ENCODE measurements around the gene PRRT3. TPM values are rescaled to one million over a fixed set of nuclear protein-coding genes. Genes with fewer than 3 reads are reported as not detected.
A peak's percentile ranks its signal among the peaks of the same experiment; 100 is the strongest.

PRRT3 gene
- total and polyA plus RNA-seq, 2 of the 8 experiments (the other 6 are each of a cell fraction or from before 2014, with no cell fraction given) = 9.0 to 9.2 TPM

GRCh38 chr3:9901967-9902366, 50.2 kb downstream of the PRRT3 start:
- POLR2A ChIA-PET (ENCODE audit: partially characterized antibody) = interaction anchor here (0.6 to 6.0 kb wide), 7 partner anchors 9 to 62 kb away, joined by 3 to 43 read pairs (median 5); partner anchors contain the start of gene IL17RC
- Histone ChIP-seq H2BK15ac (ENCODE audit: low read length) (peak overlapping the region; percentile 88), H2BK20ac (ENCODE audit: low read length) (no peak overlapping the region), H2BK120ac (replicated peaks; ENCODE audit: low read depth, low read length) (no peak overlapping the region), H4K8ac (ENCODE audit: extremely low read depth, insufficient read depth, low read length) (peak overlapping the region; percentile 66), H3K79me2 (ENCODE audit: control insufficient read depth in 1 of 2, insufficient read depth in 2 of 2, low read length in 2 of 2) (no peaks in the 10 kb centered on the region), H3K27ac (ENCODE audit: low read depth, low read length) (no peak overlapping the region), H4K5ac (ENCODE audit: insufficient read length, low read depth, low read length) (no peak overlapping the region), H4K20me1 (replicated peaks in 1 of 2; ENCODE audit: control insufficient read depth in 1 of 2, insufficient read depth in 2 of 2, low read length in 2 of 2) (no peaks in the 10 kb centered on the region), H3K27me3 (replicated peaks in 1 of 4; ENCODE audit: control insufficient read depth in 3 of 4, extremely low read depth in 1 of 4, insufficient read depth in 3 of 4, low read length in 3 of 4) (no peaks in the 10 kb centered on the region), H2BK12ac (ENCODE audit: low read depth, low read length) (no peak overlapping the region), H3K79me1 (ENCODE audit: low read depth, low read length) (no peaks in the 10 kb centered on the region), H3K23ac (ENCODE audit: insufficient read length) (no peak overlapping the region), H3K4ac (replicated peaks; ENCODE audit: insufficient read length, low read depth, low read length) (no peak overlapping the region), H3K18ac (ENCODE audit: extremely low read depth, low read length) (peak overlapping the region; percentile 55), H3K14ac (ENCODE audit: insufficient read length) (no peak overlapping the region), H2BK5ac (ENCODE audit: low read depth, low read length) (0 out of 2 replicates have a peak overlapping the region, but pooled peaks have one; percentile 73), H3K9me3 (ENCODE audit: insufficient read depth in 2 of 2, low read depth in 1 of 2, low read length in 1 of 2) (no peaks in the 10 kb centered on the region), H2AK5ac (ENCODE audit: low read depth, low read length) (no peak overlapping the region), H4K91ac (replicated peaks; ENCODE audit: insufficient read length, low read length) (no peak overlapping the region), H3K4me1 (replicated peaks in 1 of 4; ENCODE audit: control insufficient read depth in 3 of 4, insufficient read depth in 4 of 4, low read length in 3 of 4) (peaks cover 5 to 14% (median 11%) of the 10 kb centered on the region in 4 experiments), H3K36me3 (ENCODE audit: control insufficient read depth in 2 of 4, insufficient read depth in 4 of 4, low read length in 3 of 4) (no peaks in the 10 kb centered on the region), H3K23me2 (ENCODE audit: low read depth, low read length) (no peaks in the 10 kb centered on the region), H3K56ac (replicated peaks; ENCODE audit: insufficient read length, low read depth, low read length) (no peak overlapping the region), H3K4me2 (ENCODE audit: insufficient read depth in 1 of 2, low read depth in 2 of 2, low read length in 2 of 2) (peak overlapping the region; percentile 52), H3K9ac (replicated peaks in 1 of 4; ENCODE audit: extremely low read depth in 1 of 4, low read depth in 3 of 4, low read length in 3 of 4) (no peak overlapping the region), H3K4me3 (ENCODE audit: extremely low read depth in 1 of 4, insufficient read depth in 2 of 4, low read depth in 3 of 4, low read length in 4 of 4) (0 out of 8 replicates have a peak overlapping the region, but pooled peaks of 1 of the 4 experiments have one; percentile 2), H2AFZ (ENCODE audit: low read length) (peak overlapping the region; percentile 61)
- DNase-seq (ENCODE audit: low read depth in 1 of 2, low spot score in 2 of 2) = no peak
- CTCF ChIA-PET (ENCODE audit: partially characterized antibody) = interaction anchor here (1.0 to 2.2 kb wide), 6 partner anchors 8 to 80 kb away, joined by 3 to 9 read pairs (median 4); no protein-coding TSS in a partner anchor
- WGBS, 2 experiments (ENCODE audit: extremely low coverage in 1 of 2, insufficient coverage in 1 of 2, insufficient read length in 1 of 2, insufficient replicate concordance in 2 of 2, low coverage in 1 of 2, low lambda C conversion rate in 2 of 2, missing lambda C conversion rate in 1 of 2) = 94% methylated on average over 4 of the region's 5 CpGs; no CpG with 5 or more reads in 1 of the 2 experiments
- TF ChIP-seq NANOG (IDR thresholded peaks at IDR 0.05; ENCODE audit: insufficient read depth, low read depth, low read length, poor library complexity, severe bottlenecking) = no peak
- TF ChIP-seq CREB1 (IDR thresholded peaks at IDR 0.05) = no peak
- TF ChIP-seq YY1 (IDR thresholded peaks at IDR 0.05; ENCODE audit: low read depth, low read length) = no peak
- TF ChIP-seq ZNF274 (IDR thresholded peaks at IDR 0.05; ENCODE audit: borderline replicate concordance, extremely low read depth, low read length) = no peak
- no peak for FAIRE-seq

Measured in H1 (cell line).